ENCODE data around the gene CYBB.

The CYBB gene

DNA sequence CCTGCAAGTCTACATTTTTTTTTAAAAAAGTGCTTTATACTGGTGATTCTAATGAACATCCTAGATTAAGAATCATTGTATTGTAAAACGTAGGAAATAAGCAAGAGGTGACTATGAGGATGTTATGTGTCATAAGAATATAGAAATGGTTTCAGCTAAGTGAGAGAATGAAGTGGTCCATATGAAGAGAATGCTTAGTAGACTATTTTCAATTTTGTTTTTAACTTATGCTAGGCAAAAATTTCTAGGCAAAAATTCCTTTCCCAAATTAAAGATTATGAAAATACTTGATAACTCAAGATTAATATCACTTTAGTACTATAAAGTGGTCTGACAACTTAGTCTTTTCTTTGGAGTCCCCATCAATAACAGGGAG, 66.7 kb downstream of the CYBB start:
- TF ChIP-seq, protein P1, sequence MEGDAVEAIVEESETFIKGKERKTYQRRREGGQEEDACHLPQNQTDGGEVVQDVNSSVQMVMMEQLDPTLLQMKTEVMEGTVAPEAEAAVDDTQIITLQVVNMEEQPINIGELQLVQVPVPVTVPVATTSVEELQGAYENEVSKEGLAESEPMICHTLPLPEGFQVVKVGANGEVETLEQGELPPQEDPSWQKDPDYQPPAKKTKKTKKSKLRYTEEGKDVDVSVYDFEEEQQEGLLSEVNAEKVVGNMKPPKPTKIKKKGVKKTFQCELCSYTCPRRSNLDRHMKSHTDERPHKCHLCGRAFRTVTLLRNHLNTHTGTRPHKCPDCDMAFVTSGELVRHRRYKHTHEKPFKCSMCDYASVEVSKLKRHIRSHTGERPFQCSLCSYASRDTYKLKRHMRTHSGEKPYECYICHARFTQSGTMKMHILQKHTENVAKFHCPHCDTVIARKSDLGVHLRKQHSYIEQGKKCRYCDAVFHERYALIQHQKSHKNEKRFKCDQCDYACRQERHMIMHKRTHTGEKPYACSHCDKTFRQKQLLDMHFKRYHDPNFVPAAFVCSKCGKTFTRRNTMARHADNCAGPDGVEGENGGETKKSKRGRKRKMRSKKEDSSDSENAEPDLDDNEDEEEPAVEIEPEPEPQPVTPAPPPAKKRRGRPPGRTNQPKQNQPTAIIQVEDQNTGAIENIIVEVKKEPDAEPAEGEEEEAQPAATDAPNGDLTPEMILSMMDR (IDR thresholded peaks at IDR 0.05; ENCODE audit: borderline replicate concordance, insufficient read depth, low read depth, low read length), result no peak
- H3K4me3 ChIP-seq (ENCODE audit: low read depth, low read length), result peak overlapping the region; percentile 56

DNA sequence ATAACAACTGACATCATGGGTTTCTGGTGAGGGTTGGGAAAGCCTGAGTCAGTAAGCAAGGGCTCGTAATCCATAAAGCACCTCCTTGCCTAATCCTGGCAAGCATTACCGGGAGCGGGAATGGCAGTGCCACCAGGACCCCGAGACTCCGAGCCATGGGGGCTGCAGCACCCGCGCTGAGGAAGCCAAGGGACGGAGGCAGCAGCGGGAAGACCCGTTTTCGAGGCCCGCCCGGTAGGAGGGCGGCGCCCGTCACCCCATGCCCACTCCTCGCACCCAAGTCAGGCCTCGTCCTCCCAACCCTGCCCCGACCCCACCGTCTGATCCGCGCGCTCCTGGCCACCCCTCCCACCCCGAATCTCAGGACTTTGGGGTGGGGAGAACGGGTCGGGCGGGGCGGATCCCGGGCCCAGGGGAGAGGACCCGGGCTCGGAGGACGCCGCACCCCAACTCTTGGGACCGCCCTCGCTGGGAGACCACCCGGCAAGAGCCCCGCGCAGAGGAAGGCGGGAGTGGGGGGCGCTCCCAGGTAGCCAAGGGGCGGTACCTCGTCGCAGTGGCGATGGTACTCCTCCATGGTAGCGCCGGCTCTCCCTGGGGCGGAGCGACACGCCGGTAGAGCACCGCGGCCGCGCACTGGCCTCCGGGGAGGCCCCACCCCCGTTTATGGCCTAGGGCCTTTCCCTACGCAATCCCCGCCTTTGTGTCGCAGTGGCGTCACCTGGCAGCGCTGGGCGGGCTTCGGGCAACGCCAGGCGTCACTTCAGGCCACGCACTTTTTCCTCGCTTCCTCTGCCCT, 67.3 kb downstream of the CYBB start, which contains the start of gene DYNLT3:
DYNLT3 (minus strand) TSS at position 638 of the 799 bp plus-strand sequence; CDS start at position 577, 61 bp downstream.
- peak within 1 kb of the TSS; percentile 56 for H3K4me3 ChIP-seq (ENCODE audit: low read depth, low read length)
- TF ChIP-seq, protein P1 (IDR thresholded peaks at IDR 0.05; ENCODE audit: borderline replicate concordance, insufficient read depth, low read depth, low read length), result no peak

DNA sequence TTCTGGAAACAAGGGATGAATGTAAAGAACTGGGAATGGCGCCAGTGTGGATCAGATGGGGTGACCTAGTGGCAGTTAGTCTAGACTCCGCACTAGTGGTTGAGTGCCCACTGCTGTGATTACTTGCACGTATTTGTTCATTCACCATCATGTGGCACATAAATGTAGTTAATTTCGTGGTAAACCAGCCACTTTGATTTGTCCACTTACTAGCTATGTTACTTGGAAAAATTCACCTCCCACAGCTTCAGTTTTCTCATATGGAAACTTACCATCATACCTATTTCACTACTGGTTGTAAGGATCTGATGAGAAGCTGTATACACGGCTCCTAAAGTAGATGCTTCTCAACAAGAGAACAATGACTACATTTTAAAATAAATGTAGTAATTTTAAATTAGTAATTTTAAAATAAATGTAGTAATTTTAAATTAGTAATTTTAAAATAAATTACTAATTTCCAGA, 67.9 kb downstream of the CYBB start:
- TF ChIP-seq, protein P1 (IDR thresholded peaks at IDR 0.05; ENCODE audit: borderline replicate concordance, insufficient read depth, low read depth, low read length), result no peak
- peak overlapping the region; percentile 56 for H3K4me3 ChIP-seq (ENCODE audit: low read depth, low read length)

DNA sequence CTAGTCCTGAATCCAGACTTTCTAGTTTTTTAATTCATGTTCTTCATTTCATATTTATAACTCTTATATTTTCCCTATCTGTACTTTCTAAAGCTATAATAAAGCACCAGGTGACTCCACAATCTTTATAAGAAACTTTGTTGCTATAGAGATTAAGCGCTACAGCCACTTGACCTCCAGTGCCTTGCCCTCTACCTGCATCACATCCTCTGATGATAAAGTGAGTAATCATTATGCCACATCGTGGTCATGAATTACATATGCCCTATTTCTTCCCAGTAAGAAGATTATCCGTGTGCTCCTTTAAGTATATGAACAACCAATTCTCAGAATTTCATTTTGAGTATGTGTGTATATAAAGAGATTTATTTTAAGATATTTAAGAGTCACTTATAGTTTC, 74.3 kb downstream of the CYBB start:
- TF ChIP-seq, protein P1 (IDR thresholded peaks at IDR 0.05; ENCODE audit: borderline replicate concordance, insufficient read depth, low read depth, low read length), result no peak
- H3K4me3 ChIP-seq (ENCODE audit: low read depth, low read length), result no peak overlapping the region

DNA sequence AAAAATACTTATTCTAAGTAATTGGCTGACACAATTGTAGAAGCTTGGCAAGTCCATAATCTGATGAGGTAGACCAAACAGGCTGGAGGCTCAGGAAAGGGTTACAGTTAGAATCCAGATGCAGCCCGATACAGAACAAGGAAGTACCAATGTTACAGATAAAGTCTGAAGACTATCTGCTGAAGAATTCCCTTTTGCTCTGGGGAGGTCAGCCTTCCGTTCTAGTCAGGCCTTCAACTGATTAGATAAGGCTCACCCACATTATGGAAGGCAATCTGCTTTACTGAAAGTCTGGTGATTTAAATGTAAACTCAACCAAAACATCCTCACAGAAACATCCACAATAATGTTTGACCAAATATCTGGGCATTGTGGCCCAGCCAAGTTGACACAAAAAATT, 74.9 kb downstream of the CYBB start:
- no peak overlapping the region for H3K4me3 ChIP-seq (ENCODE audit: low read depth, low read length)
- TF ChIP-seq, protein P1 (IDR thresholded peaks at IDR 0.05; ENCODE audit: borderline replicate concordance, insufficient read depth, low read depth, low read length), result no peak

DNA sequence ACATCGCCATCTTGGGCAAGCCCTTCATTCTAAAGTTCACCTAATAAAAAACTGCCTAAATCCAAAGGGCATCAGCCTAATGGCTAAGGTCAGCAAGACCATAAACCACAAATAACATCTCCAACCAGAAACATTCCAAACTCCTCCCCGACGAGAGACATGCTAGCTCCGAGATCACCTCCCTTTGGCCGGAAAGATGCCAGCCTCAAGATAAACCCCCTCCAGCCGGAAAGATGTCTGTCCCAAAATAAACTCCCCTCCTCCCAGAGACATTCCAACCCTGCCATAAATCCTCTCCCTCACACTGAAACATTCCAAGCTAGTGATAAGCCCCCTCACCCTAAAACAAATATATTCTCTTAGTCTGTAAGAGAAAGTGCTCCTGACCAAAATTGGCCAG, 80.9 kb downstream of the CYBB start:
- H3K4me3 ChIP-seq (ENCODE audit: low read depth, low read length), result no peak overlapping the region
- TF ChIP-seq, protein P1 (IDR thresholded peaks at IDR 0.05; ENCODE audit: borderline replicate concordance, insufficient read depth, low read depth, low read length), result no peak

DNA sequence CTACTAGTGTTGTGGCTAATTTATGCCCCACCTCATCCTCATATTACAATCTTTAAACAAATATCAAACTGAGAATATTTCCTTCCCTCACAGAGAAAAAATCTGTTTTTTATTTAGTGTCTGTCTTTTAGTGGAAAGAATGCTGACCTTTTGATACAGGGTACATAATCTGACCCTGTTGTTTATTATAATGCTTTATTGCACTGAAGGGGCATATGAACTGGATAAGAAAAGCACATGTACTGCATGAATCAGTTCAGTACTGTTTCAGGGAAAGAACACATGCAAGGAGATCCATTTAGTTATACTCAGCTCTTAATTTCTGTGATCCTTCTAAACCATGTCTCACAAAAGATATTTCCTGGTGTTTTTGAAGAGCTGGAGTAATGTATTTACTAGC, 83.0 kb downstream of the CYBB start:
- H3K4me3 ChIP-seq (ENCODE audit: low read depth, low read length), result no peak overlapping the region
- TF ChIP-seq, protein P1 (IDR thresholded peaks at IDR 0.05; ENCODE audit: borderline replicate concordance, insufficient read depth, low read depth, low read length), result no peak
